Stomach smooth muscle (tissue), 2 donors: Measurements from ENCODE around the gene CYTH1.
A peak's percentile ranks its signal among the peaks of the same experiment; 100 is the strongest.

Experiments
- H3K27ac ChIP-seq: one replicate; pipeline ENCODE4 v1.7.0; 2013; ENCODE audit warnings: mild to moderate bottlenecking, low read length, inconsistent platforms
- H3K27me3 ChIP-seq, 2 donors: one replicate each; pipeline ENCODE4 v1.7.0; 2013; ENCODE audit warnings: low read length in 2 of 2; ENCODE audit not compliant: insufficient read depth in 2 of 2, control insufficient read depth in 1 of 2
- H3K36me3 ChIP-seq, 2 donors: one replicate each; pipeline ENCODE4 v1.7.0; 2013; ENCODE audit warnings: low read length in 2 of 2; ENCODE audit not compliant: control insufficient read depth in 2 of 2, insufficient read depth in 2 of 2
- H3K4me1 ChIP-seq: one replicate; pipeline ENCODE4 v1.7.0; 2013; ENCODE audit warnings: low read length; ENCODE audit not compliant: control insufficient read depth, insufficient read depth
- H3K4me3 ChIP-seq, 2 donors: one replicate each; pipeline ENCODE4 v1.7.0; 2013; ENCODE audit warnings: low read length in 2 of 2
- H3K9ac ChIP-seq, 2 donors: one replicate each; pipeline ENCODE4 v1.7.0; 2013; ENCODE audit warnings: low read length in 2 of 2, mild to moderate bottlenecking in 1 of 2
- H3K9me3 ChIP-seq, 2 donors: one replicate each; pipeline ENCODE4 v1.7.0; 2013; ENCODE audit warnings: low read length in 2 of 2; ENCODE audit not compliant: control insufficient read depth in 2 of 2
- donor health status: healthy.
- donor health status: Pancreatic carcinoma.

Gene CYTH1

GRCh38 chr17:78734793-78735641 is 47.1 kb downstream of the CYTH1 start:
- Histone ChIP-seq H3K4me3 (peak overlapping the region; percentile 18 to 78), H3K4me1 (peaks cover 20% of the 10 kb centered on the region), H3K9ac (peak overlapping the region in 1 of 2 donors; percentile 6), H3K27ac (no peak overlapping the region), H3K27me3 (no peaks in the 10 kb centered on the region), H3K36me3 (no peaks in the 10 kb centered on the region), H3K9me3 (no peaks in the 10 kb centered on the region)

- Histone ChIP-seq H3K9me3 (no peaks in the 10 kb centered on the region), H3K9ac (no peak overlapping the region), H3K36me3 (no peaks in the 10 kb centered on the region), H3K4me3 (no peak overlapping the region), H3K27ac (no peak overlapping the region), H3K4me1 (peaks cover 20% of the 10 kb centered on the region), H3K27me3 (no peaks in the 10 kb centered on the region)
Measured at GRCh38 chr17:78732354-78732753, 49.7 kb downstream of the CYTH1 start.

- H3K36me3 ChIP-seq, result no peaks in the 10 kb centered on the region
- no peaks in the 10 kb centered on the region for H3K27me3 ChIP-seq
- no peak overlapping the region for H3K27ac ChIP-seq
- peaks cover 18% of the 10 kb centered on the region for H3K4me1 ChIP-seq
- no peaks in the 10 kb centered on the region for H3K9me3 ChIP-seq
- no peak overlapping the region for H3K4me3 ChIP-seq
- no peak overlapping the region for H3K9ac ChIP-seq
Measured at GRCh38 chr17:78731904-78732303, 50.2 kb downstream of the CYTH1 start.

GRCh38 chr17:78729641-78730040 is 52.4 kb downstream of the CYTH1 start:
- no peak overlapping the region for H3K27ac ChIP-seq
- H3K4me1 ChIP-seq, result peaks cover 14% of the 10 kb centered on the region
- H3K9me3 ChIP-seq, result no peaks in the 10 kb centered on the region
- H3K36me3 ChIP-seq, result no peaks in the 10 kb centered on the region
- H3K9ac ChIP-seq, result no peak overlapping the region
- no peak overlapping the region for H3K4me3 ChIP-seq
- H3K27me3 ChIP-seq, result no peaks in the 10 kb centered on the region

GRCh38 chr17:78728495-78728894 is 53.6 kb downstream of the CYTH1 start:
- H3K36me3 ChIP-seq, result no peaks in the 10 kb centered on the region
- H3K9me3 ChIP-seq, result no peaks in the 10 kb centered on the region
- H3K4me1 ChIP-seq, result peaks cover 22% of the 10 kb centered on the region
- no peaks in the 10 kb centered on the region for H3K27me3 ChIP-seq
- no peak overlapping the region for H3K9ac ChIP-seq
- H3K4me3 ChIP-seq, result no peak overlapping the region
- no peak overlapping the region for H3K27ac ChIP-seq

- no peak overlapping the region for H3K9ac ChIP-seq
- H3K27me3 ChIP-seq, result no peaks in the 10 kb centered on the region
- peaks cover 26% of the 10 kb centered on the region for H3K4me1 ChIP-seq
- H3K36me3 ChIP-seq, result no peaks in the 10 kb centered on the region
- no peak overlapping the region for H3K4me3 ChIP-seq
- H3K9me3 ChIP-seq, result no peaks in the 10 kb centered on the region
- no peak overlapping the region for H3K27ac ChIP-seq
Measured at GRCh38 chr17:78727476-78728229, 54.4 kb downstream of the CYTH1 start.

- no peaks in the 10 kb centered on the region for H3K9me3 ChIP-seq
- no peaks in the 10 kb centered on the region for H3K27me3 ChIP-seq
- H3K27ac ChIP-seq, result no peak overlapping the region
Measured at GRCh38 chr17:78727057-78727456, 55.0 kb downstream of the CYTH1 start.

GRCh38 chr17:78726513-78726912 is 55.6 kb downstream of the CYTH1 start:
- Histone ChIP-seq H3K9me3 (no peaks in the 10 kb centered on the region), H3K9ac (no peak overlapping the region), H3K36me3 (no peaks in the 10 kb centered on the region), H3K27me3 (no peaks in the 10 kb centered on the region), H3K4me3 (no peak overlapping the region), H3K27ac (no peak overlapping the region), H3K4me1 (peaks cover 36% of the 10 kb centered on the region)

More at GRCh38 chr17:78727057-78727456, 55.0 kb downstream of the CYTH1 start:
- no peak overlapping the region for H3K4me3 ChIP-seq
- H3K4me1 ChIP-seq, result peaks cover 31% of the 10 kb centered on the region
- H3K36me3 ChIP-seq, result no peaks in the 10 kb centered on the region
- no peak overlapping the region for H3K9ac ChIP-seq

GRCh38 chr17:78725448-78726021 is 56.5 kb downstream of the CYTH1 start:
- H3K9ac ChIP-seq, result no peak overlapping the region
- H3K27ac ChIP-seq, result no peak overlapping the region
- H3K36me3 ChIP-seq, result no peaks in the 10 kb centered on the region
- H3K4me3 ChIP-seq, result no peak overlapping the region
- H3K9me3 ChIP-seq, result no peaks in the 10 kb centered on the region
- no peaks in the 10 kb centered on the region for H3K27me3 ChIP-seq
- peaks cover 41% of the 10 kb centered on the region for H3K4me1 ChIP-seq

- Histone ChIP-seq H3K4me3 (no peak overlapping the region), H3K36me3 (no peaks in the 10 kb centered on the region), H3K27me3 (no peaks in the 10 kb centered on the region), H3K9ac (no peak overlapping the region), H3K4me1 (peaks cover 43% of the 10 kb centered on the region), H3K27ac (peak overlapping the region; percentile 80), H3K9me3 (no peaks in the 10 kb centered on the region)
Measured at GRCh38 chr17:78724999-78725398, 57.1 kb downstream of the CYTH1 start.
